Measurements from ENCODE around the gene BTNL3.

The BTNL3 gene

GRCh38 chr5:180970336-180970735 lies 18.3 kb upstream of the BTNL3 start:
- H2AFZ ChIP-seq, result no peak overlapping the region
- no peak overlapping the region for H3K4me2 ChIP-seq (ENCODE audit: low read length)
- H3K27me3 ChIP-seq (ENCODE audit: control insufficient read depth, insufficient read depth, low read length), result no peaks in the 10 kb centered on the region
- no peak overlapping the region for H3K9ac ChIP-seq
- H3K36me3 ChIP-seq (ENCODE audit: control insufficient read depth, insufficient read depth, low read length), result no peaks in the 10 kb centered on the region
- H3K79me2 ChIP-seq, result no peaks in the 10 kb centered on the region
- TF ChIP-seq, protein P1, sequence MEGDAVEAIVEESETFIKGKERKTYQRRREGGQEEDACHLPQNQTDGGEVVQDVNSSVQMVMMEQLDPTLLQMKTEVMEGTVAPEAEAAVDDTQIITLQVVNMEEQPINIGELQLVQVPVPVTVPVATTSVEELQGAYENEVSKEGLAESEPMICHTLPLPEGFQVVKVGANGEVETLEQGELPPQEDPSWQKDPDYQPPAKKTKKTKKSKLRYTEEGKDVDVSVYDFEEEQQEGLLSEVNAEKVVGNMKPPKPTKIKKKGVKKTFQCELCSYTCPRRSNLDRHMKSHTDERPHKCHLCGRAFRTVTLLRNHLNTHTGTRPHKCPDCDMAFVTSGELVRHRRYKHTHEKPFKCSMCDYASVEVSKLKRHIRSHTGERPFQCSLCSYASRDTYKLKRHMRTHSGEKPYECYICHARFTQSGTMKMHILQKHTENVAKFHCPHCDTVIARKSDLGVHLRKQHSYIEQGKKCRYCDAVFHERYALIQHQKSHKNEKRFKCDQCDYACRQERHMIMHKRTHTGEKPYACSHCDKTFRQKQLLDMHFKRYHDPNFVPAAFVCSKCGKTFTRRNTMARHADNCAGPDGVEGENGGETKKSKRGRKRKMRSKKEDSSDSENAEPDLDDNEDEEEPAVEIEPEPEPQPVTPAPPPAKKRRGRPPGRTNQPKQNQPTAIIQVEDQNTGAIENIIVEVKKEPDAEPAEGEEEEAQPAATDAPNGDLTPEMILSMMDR (IDR thresholded peaks at IDR 0.05), result no peak
- no peaks in the 10 kb centered on the region for H3K9me3 ChIP-seq (ENCODE audit: control insufficient read depth, low read length)
- H3K4me1 ChIP-seq, result no peaks in the 10 kb centered on the region
- H3K27ac ChIP-seq, result no peak overlapping the region
- no peak overlapping the region for H3K4me3 ChIP-seq (ENCODE audit: low read depth, low read length)

DNA sequence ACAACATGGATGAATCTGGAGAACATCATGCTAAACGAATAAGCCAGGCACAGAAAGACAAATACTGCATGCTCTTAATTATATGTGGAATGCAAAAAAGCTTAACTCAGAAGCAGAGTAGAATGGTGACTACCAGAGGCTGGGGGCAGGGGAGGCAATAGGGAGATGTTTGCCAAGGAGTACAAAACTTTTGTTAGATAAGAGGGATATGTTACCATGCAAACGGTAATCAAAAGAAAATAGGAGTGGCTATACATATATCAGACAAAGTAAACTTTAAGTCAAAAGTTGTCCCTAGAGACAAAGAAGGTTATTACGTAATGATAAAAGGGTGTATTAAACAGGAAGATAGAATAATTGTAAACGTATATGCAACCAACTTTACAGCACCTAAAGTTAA lies 17.8 kb upstream of the BTNL3 start:
- Histone ChIP-seq H2AFZ (no peak overlapping the region), H3K27me3 (ENCODE audit: control insufficient read depth, insufficient read depth, low read length) (no peaks in the 10 kb centered on the region), H3K4me2 (ENCODE audit: low read length) (no peak overlapping the region), H3K79me2 (no peaks in the 10 kb centered on the region), H3K4me3 (ENCODE audit: low read depth, low read length) (no peak overlapping the region), H3K36me3 (ENCODE audit: control insufficient read depth, insufficient read depth, low read length) (no peaks in the 10 kb centered on the region), H3K9ac (no peak overlapping the region), H3K9me3 (ENCODE audit: control insufficient read depth, low read length) (no peaks in the 10 kb centered on the region), H3K27ac (no peak overlapping the region), H3K4me1 (no peaks in the 10 kb centered on the region)
- TF ChIP-seq, protein P1 (IDR thresholded peaks at IDR 0.05), result no peak

GRCh38 chr5:180974612-180975315 lies 13.9 kb upstream of the BTNL3 start:
- Histone ChIP-seq H3K27me3 (ENCODE audit: control insufficient read depth, insufficient read depth, low read length) (no peaks in the 10 kb centered on the region), H3K36me3 (ENCODE audit: control insufficient read depth, insufficient read depth, low read length) (no peaks in the 10 kb centered on the region), H3K9me3 (ENCODE audit: control insufficient read depth, low read length) (no peaks in the 10 kb centered on the region), H3K27ac (no peak overlapping the region), H3K4me2 (ENCODE audit: low read length) (no peak overlapping the region), H3K4me1 (no peaks in the 10 kb centered on the region), H2AFZ (no peak overlapping the region), H3K9ac (no peak overlapping the region), H3K4me3 (ENCODE audit: low read depth, low read length) (no peak overlapping the region), H3K79me2 (no peaks in the 10 kb centered on the region)
- TF ChIP-seq, protein P1 (IDR thresholded peaks at IDR 0.05), result no peak

DNA sequence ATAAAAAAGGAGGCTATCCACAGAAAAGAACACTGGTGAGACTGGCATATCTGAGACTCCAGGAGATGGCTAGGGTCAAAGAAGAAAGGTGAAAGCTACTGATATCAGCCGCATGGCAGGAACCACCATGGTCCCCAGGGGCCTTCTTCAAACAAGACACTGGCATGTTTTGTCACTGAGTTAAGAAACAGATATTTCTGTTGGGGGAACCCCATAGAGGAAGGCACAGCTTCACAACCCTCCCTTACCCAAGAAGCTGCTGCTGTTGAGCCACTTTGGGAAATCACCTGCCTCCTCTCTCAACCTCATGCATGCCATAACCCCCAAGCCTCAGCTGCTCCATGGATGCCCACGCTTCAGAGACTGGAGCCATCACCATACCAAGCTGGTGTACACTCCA lies 13.3 kb upstream of the BTNL3 start:
- TF ChIP-seq, protein P1 (IDR thresholded peaks at IDR 0.05), result no peak
- no peak overlapping the region for H2AFZ ChIP-seq
- H3K4me2 ChIP-seq (ENCODE audit: low read length), result no peak overlapping the region
- H3K27ac ChIP-seq, result no peak overlapping the region
- H3K4me1 ChIP-seq, result no peaks in the 10 kb centered on the region
- H3K4me3 ChIP-seq (ENCODE audit: low read depth, low read length), result no peak overlapping the region
- no peaks in the 10 kb centered on the region for H3K79me2 ChIP-seq
- no peaks in the 10 kb centered on the region for H3K36me3 ChIP-seq (ENCODE audit: control insufficient read depth, insufficient read depth, low read length)
- no peaks in the 10 kb centered on the region for H3K27me3 ChIP-seq (ENCODE audit: control insufficient read depth, insufficient read depth, low read length)
- no peaks in the 10 kb centered on the region for H3K9me3 ChIP-seq (ENCODE audit: control insufficient read depth, low read length)
- no peak overlapping the region for H3K9ac ChIP-seq

DNA sequence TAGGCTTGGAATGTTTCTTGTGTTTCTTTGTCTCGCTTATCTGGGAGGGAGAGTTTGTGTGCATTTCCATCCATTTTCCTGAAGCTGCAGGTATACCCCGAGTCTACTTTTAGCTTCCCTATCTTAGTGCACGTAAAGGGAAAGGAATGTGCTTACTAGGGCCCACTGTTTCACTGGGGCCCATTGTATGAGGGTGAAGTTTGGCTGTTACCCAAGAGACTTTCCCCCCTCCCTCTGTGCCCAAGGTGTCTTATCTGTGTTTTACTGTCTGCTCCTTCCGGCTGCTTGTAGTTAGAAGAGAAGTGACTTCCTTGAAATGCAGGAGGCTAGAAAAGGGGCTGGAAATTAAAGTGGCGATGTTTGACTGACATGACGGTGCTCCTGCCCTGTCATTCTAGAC lies 12.1 kb upstream of the BTNL3 start:
- Histone ChIP-seq H3K4me1 (no peaks in the 10 kb centered on the region), H3K79me2 (no peaks in the 10 kb centered on the region), H3K9me3 (ENCODE audit: control insufficient read depth, low read length) (no peaks in the 10 kb centered on the region), H2AFZ (no peak overlapping the region), H3K36me3 (ENCODE audit: control insufficient read depth, insufficient read depth, low read length) (no peaks in the 10 kb centered on the region), H3K4me3 (ENCODE audit: low read depth, low read length) (no peak overlapping the region), H3K27ac (no peak overlapping the region), H3K27me3 (ENCODE audit: control insufficient read depth, insufficient read depth, low read length) (no peaks in the 10 kb centered on the region), H3K4me2 (ENCODE audit: low read length) (no peak overlapping the region), H3K9ac (no peak overlapping the region)
- TF ChIP-seq, protein P1 (IDR thresholded peaks at IDR 0.05), result no peak

All from parathyroid adenoma (tissue), 2 donors.